Osteocyte (in vitro differentiated cells): ENCODE data around the gene SCO2. TPM values are rescaled to one million over a fixed set of nuclear protein-coding genes. Genes with fewer than 3 reads are reported as not detected.
A peak's percentile ranks its signal among the peaks of the same experiment; 100 is the strongest.

Experiments
- DNase-seq: peaks from one replicate; pipeline ENCODE4 v3.0.0; 2021; ENCODE audit warnings: mixed read lengths; ENCODE audit not compliant: unreplicated experiment; ENCODE audit errors: extremely low spot score
- H3K27ac Mint-ChIP-seq: one replicate; pipeline ENCODE4 v1.8.0; 2021; ENCODE audit warnings: mild to moderate bottlenecking, mixed read lengths; ENCODE audit not compliant: unreplicated experiment
- H3K27me3 Mint-ChIP-seq: one replicate; pipeline ENCODE4 v1.8.0; 2021; ENCODE audit warnings: mixed read lengths; ENCODE audit not compliant: unreplicated experiment
- H3K36me3 Mint-ChIP-seq: one replicate; pipeline ENCODE4 v1.8.0; 2021; ENCODE audit warnings: mixed read lengths; ENCODE audit not compliant: unreplicated experiment
- H3K4me1 Mint-ChIP-seq: one replicate; pipeline ENCODE4 v1.8.0; 2021; ENCODE audit warnings: mixed read lengths; ENCODE audit not compliant: unreplicated experiment
- H3K4me3 Mint-ChIP-seq: one replicate; pipeline ENCODE4 v1.8.0; 2021; ENCODE audit warnings: mild to moderate bottlenecking, moderate library complexity, mixed read lengths; ENCODE audit not compliant: unreplicated experiment
- H3K9me3 Mint-ChIP-seq: one replicate; pipeline ENCODE4 v1.8.0; 2021; ENCODE audit warnings: mixed read lengths; ENCODE audit not compliant: unreplicated experiment
- total RNA-seq: library from RNA; stranded (reverse); gene quantifications from 2 replicates; pipeline ENCODE4 v1.2.1, GENCODE V29; 2021
- TF ChIP-seq, protein P1 (sequence below): fragments of 200-600 bp; sonication (generic); IDR thresholded peaks from 2 replicates; pipeline ENCODE4 v1.5.0; 2021; ENCODE audit warnings: antibody characterized with exemption, mild to moderate bottlenecking, moderate library complexity

Gene SCO2
- total RNA-seq, 1 donor from 2014 or later, result not detected

DNA sequence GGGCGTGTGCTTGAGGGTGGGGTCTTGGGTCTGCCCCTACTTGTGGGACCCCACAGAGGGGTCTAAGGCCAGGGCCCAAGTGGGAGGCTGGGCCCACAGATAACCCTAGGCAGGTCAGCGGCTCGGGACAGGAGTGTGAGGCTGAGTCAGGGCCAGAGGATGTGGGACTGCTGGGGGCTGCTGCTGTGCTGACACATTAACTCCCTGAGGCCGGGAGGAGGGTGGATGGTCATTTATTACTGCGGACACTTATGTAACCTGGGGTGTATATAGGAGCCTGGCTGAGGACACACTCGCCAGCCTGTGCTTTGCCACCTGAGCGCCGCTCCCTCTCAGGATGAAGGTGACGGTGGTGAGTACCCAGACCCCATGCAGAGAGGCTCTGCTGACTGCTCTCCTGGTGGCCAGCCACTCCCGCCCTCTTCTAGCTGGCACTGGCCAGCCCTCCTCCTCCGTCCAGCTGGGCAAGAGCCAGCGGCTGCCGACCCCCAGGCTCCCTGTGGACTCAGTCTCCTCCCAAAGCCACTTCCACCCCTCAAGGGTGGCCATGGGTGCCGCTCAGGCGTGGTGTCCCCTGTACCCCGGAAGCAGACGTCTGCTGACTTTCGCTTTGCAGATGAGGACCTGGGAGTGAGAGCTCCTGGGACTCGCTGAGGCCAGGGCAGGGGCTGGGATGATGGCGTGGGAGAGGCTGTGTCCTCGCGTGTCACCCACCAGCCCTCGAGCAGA, 38.7 kb downstream of the SCO2 start, which contains the start of gene MIOX:
Gene MIOX, plus strand, starts transcription at position 299 of the 729 bp plus-strand sequence. Its CDS starts 39 bp downstream, at position 338.
- Mint-ChIP-seq H3K9me3 (no peaks in the 10 kb centered on the region), H3K4me3 (no peak within 1 kb of the TSS), H3K27me3 (no peaks in the 10 kb centered on the region), H3K4me1 (peaks cover 12% of the 10 kb centered on the region), H3K27ac (peak within 1 kb of the TSS; percentile 57), H3K36me3 (peaks cover 2% of the 10 kb centered on the region)
- DNase-seq, result no peak
- TF ChIP-seq, protein P1, sequence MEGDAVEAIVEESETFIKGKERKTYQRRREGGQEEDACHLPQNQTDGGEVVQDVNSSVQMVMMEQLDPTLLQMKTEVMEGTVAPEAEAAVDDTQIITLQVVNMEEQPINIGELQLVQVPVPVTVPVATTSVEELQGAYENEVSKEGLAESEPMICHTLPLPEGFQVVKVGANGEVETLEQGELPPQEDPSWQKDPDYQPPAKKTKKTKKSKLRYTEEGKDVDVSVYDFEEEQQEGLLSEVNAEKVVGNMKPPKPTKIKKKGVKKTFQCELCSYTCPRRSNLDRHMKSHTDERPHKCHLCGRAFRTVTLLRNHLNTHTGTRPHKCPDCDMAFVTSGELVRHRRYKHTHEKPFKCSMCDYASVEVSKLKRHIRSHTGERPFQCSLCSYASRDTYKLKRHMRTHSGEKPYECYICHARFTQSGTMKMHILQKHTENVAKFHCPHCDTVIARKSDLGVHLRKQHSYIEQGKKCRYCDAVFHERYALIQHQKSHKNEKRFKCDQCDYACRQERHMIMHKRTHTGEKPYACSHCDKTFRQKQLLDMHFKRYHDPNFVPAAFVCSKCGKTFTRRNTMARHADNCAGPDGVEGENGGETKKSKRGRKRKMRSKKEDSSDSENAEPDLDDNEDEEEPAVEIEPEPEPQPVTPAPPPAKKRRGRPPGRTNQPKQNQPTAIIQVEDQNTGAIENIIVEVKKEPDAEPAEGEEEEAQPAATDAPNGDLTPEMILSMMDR, result no peak

DNA sequence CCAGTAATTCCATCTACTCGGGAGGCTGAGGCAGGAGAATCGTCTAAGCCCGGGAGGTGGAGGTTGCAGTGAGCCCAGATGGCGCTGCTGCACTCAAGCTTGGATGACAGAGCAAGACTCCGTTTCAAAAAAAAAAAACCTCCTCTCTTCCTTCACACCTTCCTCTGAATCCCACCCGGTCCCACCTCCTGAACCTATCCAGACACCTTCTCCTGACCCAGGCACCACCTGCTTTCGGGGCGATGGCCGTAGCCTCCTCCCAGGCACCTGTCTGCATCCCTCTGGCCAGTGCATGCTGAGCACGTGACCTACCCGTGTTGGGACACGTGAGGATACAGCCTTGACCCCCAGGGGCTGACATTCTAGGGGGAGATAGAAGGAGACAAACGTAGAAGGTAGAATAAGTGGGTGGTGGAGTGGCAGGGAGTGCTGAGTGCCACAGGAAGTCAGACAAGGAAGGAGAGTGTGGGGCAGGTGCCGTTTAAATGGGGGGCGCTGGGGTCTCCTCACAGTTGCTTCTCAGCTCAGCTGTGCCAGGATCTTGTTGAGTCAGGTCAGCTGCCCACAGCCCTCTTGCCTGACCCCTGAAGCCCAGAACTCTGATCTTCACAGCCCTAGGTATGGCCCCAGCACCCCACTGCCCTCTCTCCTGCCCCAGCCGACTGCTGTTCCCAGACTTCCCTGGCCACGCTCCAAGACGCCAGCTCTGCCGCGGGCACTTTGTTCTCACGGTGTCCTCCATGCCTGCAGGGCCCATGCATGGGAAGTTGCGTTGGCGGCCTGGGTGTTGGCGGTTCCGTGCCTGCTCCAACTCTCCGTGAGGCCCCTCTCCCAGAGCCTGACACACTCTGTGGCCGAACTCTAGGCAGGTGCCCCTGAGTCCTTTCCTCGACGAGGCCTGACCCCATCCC, 39.9 kb downstream of the SCO2 start:
- H3K36me3 Mint-ChIP-seq, result peaks cover 2% of the 10 kb centered on the region
- TF ChIP-seq, protein P1, result no peak
- no peak overlapping the region for H3K27ac Mint-ChIP-seq
- H3K4me1 Mint-ChIP-seq, result peaks cover 12% of the 10 kb centered on the region
- H3K4me3 Mint-ChIP-seq, result no peak overlapping the region
- no peaks in the 10 kb centered on the region for H3K9me3 Mint-ChIP-seq
- H3K27me3 Mint-ChIP-seq, result no peaks in the 10 kb centered on the region
- no peak for DNase-seq

DNA sequence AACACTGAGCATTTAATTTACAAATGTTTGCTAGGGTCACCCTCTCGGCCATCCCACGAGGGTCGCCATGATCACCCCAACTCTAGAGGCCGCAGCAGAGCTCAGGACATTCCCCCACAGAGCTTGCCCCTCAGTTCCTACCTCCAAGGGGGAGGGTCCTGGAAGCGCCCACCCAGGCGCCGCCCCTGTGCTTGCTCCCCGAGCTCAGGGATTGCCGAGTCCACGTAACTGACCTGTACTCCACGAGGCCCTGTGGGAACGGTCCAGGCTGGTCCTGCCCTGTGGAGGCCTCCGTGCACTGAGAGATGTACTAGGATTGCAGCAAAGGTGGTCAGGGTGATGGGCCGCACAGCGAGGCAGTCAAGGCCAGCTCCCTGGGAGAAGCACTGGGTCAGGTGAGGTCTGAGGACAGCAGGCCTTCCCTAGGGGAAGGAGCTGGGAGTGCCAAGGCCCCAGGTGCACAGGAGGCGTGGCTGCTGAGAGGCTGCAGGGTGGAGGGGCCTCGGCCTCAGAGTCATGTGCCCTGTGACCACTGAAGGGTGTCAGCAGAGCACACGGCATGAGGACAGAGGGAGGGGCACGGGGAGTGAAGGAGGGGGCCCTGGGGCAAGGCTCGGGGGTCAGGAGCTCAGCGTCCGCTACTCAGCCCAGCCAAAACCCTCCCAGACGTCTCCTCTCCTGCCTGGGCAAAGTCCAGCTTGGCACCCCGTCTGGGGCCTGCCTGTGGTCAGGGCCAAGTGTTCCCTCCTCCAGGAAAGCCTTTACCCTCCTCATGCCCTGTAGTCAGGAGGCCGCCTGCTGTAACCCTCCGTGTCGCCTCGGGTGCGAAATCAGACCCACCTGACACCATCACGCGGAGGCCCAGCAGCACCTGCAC, 41.2 kb downstream of the SCO2 start:
- H3K27ac Mint-ChIP-seq, result no peak overlapping the region
- no peak for DNase-seq
- no peaks in the 10 kb centered on the region for H3K9me3 Mint-ChIP-seq
- peaks cover 12% of the 10 kb centered on the region for H3K4me1 Mint-ChIP-seq
- no peak overlapping the region for H3K4me3 Mint-ChIP-seq
- TF ChIP-seq, protein P1, result no peak
- H3K36me3 Mint-ChIP-seq, result peaks cover 2% of the 10 kb centered on the region
- peaks cover 9% of the 10 kb centered on the region for H3K27me3 Mint-ChIP-seq

DNA sequence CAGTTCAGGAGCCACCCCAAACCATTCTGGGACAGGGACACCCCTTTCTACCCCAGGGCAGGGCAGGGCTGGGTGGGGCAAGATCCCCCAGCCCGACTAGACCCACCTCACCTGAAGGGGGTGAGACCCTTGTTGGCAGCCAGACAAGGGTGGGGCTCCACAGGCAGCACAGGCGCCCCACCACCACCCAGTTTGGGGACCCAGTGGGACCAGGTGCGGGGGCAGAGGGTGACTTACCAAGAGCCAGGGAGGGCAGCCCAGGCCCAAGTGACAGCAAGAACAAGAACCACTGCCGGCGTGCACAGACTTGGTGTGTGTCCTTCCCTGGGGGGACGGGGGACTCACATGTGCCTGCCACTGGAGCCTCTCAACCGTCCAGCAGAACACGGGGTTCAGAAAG, 41.8 kb downstream of the SCO2 start:
- TF ChIP-seq, protein P1, result no peak
- peaks cover 12% of the 10 kb centered on the region for H3K4me1 Mint-ChIP-seq
- no peak for DNase-seq
- peaks cover 2% of the 10 kb centered on the region for H3K36me3 Mint-ChIP-seq
- H3K9me3 Mint-ChIP-seq, result no peaks in the 10 kb centered on the region
- no peak overlapping the region for H3K27ac Mint-ChIP-seq
- peaks cover 9% of the 10 kb centered on the region for H3K27me3 Mint-ChIP-seq
- no peak overlapping the region for H3K4me3 Mint-ChIP-seq
